ENCODE data around the gene COPS7A.

- TF ChIP-seq CTCF (IDR thresholded peaks at IDR 0.05 in 2 of 3, conservative IDR thresholded peaks at IDR 0.05 in 1 of 3; ENCODE audit: borderline replicate concordance in 1 of 3, insufficient read depth in 1 of 3, low read depth in 2 of 3, low read length in 2 of 3), result no peak
- TF ChIP-seq EZH2 (IDR thresholded peaks at IDR 0.05), result no peak
- TF ChIP-seq POLR2A (IDR thresholded peaks at IDR 0.05; ENCODE audit: borderline replicate concordance, extremely low read depth, insufficient read depth, insufficient read length), result no peak
- no peak for TF ChIP-seq JUND (IDR thresholded peaks at IDR 0.05)
- TF ChIP-seq YY1 (IDR thresholded peaks at IDR 0.05; ENCODE audit: extremely low read depth, insufficient replicate concordance, low read depth, low read length), result no peak
- TF ChIP-seq MAX (IDR thresholded peaks at IDR 0.05), result no peak
- no peak for TF ChIP-seq EZH2phosphoT487 (IDR thresholded peaks at IDR 0.05; ENCODE audit: borderline replicate concordance)
- no peak for TF ChIP-seq SP1 (IDR thresholded peaks at IDR 0.05; ENCODE audit: low read depth)
- TF ChIP-seq, protein P1, sequence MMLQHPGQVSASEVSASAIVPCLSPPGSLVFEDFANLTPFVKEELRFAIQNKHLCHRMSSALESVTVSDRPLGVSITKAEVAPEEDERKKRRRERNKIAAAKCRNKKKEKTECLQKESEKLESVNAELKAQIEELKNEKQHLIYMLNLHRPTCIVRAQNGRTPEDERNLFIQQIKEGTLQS (IDR thresholded peaks at IDR 0.05), result no peak
Measured at GRCh38 chr12:6765048-6765633, 41.3 kb downstream of the COPS7A start.

Measured in HCT116 (cell line).